HG02623 (cell line): Measurements from ENCODE around the gene ABHD17B.

Experiments used
- ATAC-seq: cut with Tn5 transposase; IDR thresholded peaks from one replicate; pipeline ENCODE4 v1.9.1; 2021; ENCODE audit warnings: moderate library complexity; ENCODE audit not compliant: unreplicated experiment

The ABHD17B gene

DNA sequence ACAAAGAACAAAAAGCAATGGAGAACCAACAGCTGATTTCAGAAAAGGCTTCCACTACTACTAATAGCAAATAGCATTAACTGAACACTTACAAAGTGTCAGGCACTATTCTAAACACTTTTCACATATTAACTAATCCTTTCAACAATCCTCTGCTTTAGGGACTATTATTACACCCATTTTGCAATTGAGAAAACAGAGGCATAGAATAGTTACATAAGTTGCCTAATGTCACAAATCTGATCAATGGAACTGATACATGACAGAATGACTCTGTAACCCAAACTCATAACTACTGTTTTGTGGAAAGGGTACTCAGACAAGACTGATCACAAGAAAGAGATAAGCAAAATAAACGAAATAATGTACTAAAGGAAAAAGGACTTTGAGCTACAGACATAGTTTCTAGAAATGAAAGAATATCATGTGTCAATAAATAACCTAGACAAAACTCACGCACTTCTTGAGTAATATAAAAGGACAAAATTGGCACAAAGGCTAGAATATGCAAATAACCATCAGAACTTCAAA is 31.3 kb downstream of the ABHD17B start:
- no peak for ATAC-seq

GRCh38 chr9:71878327-71879274 is 32.4 kb downstream of the ABHD17B start:
- no peak for ATAC-seq

GRCh38 chr9:71876829-71877228 is 34.2 kb downstream of the ABHD17B start:
- no peak for ATAC-seq

DNA sequence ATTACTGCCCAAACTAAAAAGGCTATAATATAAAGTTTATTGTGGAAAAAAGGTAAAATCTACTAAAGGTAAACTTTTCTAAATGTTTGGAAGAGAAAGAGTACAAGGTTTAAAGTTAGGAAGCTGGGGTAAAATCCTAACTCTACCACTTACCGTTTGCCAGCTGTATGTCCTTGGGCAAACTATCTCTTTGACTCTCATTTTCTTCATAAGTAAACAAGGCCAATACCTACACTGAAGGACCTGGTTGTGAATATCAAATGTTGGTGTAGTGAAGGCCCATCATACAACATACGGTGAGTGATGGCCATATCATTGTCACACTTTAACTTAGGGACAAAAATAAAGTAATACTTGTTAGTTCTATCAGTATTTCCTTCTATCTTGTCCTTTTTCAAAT is 34.9 kb downstream of the ABHD17B start:
- no peak for ATAC-seq

- no peak for ATAC-seq
Observed at GRCh38 chr9:71875345-71875744, 35.6 kb downstream of the ABHD17B start.

- no peak for ATAC-seq
Observed at GRCh38 chr9:71863631-71864030, 47.4 kb downstream of the ABHD17B start.

GRCh38 chr9:71861618-71862017 is 49.4 kb downstream of the ABHD17B start:
- ATAC-seq: no peak

- no peak for ATAC-seq
Observed at GRCh38 chr9:71859939-71860338, 51.1 kb downstream of the ABHD17B start.

GRCh38 chr9:71858812-71859211 is 52.2 kb downstream of the ABHD17B start:
- ATAC-seq: no peak

DNA sequence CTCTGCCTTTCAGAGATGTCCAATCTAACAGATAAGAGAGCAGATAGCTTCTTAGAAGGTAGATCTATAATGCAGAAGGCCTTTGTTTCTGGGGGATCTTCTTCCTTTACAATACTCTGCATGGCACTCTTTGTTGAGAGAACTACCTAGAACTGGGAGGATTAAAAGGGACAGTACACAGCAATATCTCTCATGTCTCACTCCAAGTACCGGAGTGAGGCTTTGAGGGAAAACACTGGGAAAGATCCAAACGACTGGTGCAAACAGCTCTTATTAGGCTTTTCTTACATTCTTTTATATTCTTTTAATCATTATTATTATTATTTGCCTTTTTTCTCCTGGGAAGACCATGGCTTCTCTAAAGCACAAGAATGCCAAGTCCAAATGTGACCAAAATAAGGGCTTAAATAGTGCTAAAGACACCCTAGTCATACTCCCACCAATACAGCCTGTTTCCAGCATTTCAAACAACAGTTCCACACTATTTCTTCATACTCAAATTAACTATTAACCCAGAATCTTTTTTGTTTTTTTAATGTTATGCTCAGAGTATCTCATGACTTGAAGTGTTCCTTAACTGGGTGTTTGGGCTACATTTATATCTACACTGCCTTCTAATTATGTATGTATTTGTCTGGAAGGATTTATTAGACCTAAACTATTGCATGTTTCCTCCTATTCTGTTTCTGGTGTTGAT is 52.7 kb downstream of the ABHD17B start:
- no peak for ATAC-seq

GRCh38 chr9:71857159-71857558 is 53.8 kb downstream of the ABHD17B start:
- no peak for ATAC-seq

- no peak for ATAC-seq
Observed at GRCh38 chr9:71854811-71855210, 56.2 kb downstream of the ABHD17B start.

DNA sequence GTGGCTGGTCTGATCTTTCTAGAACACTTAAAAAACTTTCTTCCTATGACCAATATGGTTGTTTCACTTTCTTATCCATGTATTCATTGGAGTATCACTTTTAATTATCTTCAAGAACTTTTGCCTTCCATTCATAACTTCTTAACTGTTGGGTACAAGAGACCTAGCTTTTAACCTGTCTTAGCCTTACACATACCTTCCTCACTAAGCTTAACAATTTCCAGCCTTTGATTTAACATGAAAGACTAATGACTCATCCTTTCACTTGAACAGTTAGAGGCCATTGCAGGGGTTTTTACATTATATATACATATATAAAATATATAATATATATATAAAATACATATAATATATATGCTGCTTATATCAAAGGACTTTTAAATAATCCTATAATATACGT is 57.9 kb downstream of the ABHD17B start:
- no peak for ATAC-seq

- no peak for ATAC-seq
Observed at GRCh38 chr9:71850996-71851395, 60.0 kb downstream of the ABHD17B start.

DNA sequence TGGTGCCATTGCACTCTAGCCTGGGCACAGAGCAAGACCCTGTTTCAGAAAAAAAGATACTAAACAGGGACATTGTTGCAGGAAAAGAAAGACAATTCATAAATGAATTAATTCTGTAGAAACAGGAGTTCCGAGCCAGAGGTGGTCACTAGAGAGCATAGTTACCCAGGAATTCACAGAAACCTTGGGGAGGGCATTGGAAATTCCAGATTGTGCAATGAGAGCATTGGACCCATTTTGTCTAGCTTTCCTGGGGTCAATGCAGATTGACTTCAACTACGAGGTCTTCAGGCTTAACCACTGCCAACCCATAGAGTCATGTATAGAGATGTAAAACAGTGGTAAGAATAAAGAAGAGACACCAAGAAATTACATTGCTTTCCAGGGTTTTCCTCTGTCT is 63.1 kb downstream of the ABHD17B start:
- no peak for ATAC-seq

DNA sequence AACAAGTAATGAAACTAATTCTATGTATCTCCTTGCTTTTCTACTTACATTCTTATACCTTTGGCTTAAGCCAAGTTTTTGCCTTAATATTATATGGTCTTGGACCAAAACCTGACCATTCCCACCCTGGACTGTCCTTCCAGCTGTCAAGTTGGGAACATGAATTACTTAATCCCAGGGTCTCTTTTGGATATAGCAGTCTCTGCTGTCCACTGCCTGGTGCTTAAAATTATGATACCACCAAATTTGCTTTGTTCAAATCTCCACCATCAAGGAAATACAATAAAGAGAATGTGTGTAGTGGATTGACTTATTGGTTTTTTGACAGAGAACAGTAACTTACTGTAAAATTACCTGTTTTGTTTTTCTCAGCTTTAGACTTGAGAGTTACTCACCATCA is 66.2 kb downstream of the ABHD17B start:
- ATAC-seq: no peak

- ATAC-seq: no peak
Observed at GRCh38 chr9:71839668-71840067, 71.3 kb downstream of the ABHD17B start.

DNA sequence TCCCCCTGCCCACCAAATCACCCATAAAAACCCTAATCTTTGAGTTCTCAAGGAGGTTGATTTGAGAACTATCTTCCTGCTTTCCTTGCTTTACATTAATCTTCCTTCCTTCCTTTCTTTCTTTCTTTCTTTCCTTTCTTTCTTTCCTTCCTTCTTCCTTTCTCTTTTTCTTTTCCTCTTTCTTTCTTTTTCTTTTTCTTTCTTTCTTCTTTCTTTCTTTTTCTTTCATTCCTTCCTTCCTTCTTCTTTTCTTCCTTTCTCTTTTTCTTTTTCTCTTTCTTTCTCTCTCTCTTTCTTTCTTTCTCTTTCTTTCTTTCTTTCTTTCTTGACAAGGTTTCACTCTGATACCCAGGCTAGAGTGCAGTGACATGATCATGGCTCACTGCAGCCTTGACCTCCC is 75.4 kb downstream of the ABHD17B start:
- no peak for ATAC-seq

- ATAC-seq: no peak
Observed at GRCh38 chr9:71830929-71831328, 80.1 kb downstream of the ABHD17B start.

DNA sequence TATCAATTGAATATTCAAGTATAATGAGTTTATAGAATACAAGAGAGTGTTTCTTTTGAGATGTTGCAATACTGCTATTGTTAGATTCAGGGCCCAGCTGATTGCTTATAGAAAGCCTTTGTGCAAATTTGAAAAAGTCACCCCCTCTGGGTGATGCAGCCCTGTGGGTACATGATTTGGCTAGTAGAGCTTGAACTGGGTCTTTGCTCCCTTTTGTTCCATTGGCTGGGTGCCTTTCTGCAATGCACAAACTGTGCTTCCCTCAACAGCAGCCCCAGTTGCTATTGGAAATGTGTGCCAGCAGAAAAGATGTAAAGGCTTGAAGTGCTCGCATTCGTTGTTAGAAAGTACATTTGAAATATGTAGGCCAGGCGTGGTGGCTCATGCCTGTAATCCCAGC is 80.8 kb downstream of the ABHD17B start:
- no peak for ATAC-seq

DNA sequence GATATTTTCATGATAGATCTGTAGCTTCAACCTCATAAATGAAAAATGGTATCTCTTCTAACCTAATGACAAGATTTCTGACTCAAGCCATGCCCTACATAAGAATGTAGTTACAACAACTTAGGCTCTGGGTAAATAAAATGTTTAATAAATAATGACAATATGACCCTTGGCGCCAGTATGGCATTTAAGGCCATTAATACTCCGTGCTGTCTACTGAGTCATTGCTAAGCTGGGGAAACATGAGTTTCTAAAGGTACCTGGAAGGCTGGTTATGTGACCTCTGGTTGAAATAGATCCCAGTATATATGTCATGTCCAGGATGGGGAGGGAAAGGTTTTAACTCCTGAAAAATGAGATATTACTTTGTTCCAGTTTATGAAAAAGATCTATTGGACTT is 84.7 kb downstream of the ABHD17B start:
- no peak for ATAC-seq

- no peak for ATAC-seq
Observed at GRCh38 chr9:71824257-71824656, 86.7 kb downstream of the ABHD17B start.
